ENCODE results near the gene TUBA3D. TPM values are rescaled to one million over a fixed set of nuclear protein-coding genes. Genes with fewer than 3 reads are reported as not detected.
"Not testable (repeated sequence)": the region's sequence is repeated elsewhere in the genome, so short reads cannot be mapped to it uniquely, and the experiment has no call there.

TUBA3D gene
- total RNA-seq, 1 donor from 2014 or later, result not detected

DNA sequence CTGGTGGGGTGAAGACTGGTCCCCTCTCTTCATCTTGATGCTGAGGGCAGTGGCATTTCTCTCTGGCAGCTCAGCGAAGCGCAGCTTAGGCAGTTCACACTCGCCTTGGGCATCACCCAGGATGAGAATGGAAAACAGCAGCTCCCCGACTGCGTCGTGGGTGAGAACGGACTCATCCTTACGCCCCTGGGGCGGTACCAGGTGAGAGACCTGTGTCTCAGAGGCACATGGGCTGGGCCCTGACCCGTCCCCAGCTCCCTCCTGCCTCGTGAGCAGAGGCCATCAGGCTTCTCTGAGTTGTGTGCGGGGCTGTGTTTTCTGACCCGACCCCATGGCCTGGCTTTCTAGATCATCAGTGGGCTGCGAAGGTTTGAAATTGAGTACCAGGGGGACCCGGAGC lies 43.5 kb downstream of the TUBA3D start:
- no peak overlapping the region for H3K9ac ChIP-seq
- H3K4me3 ChIP-seq, result no peak overlapping the region
- no peaks in the 10 kb centered on the region for H3F3A ChIP-seq (ENCODE audit: low read depth)
- no peak overlapping the region for H3K4me2 ChIP-seq
- no peaks in the 10 kb centered on the region for H3K9me3 ChIP-seq (ENCODE audit: low read depth)
- Mint-ChIP-seq H3K27ac (no peak overlapping the region), H3K27me3 (ENCODE audit: insufficient read depth, low read depth) (no peaks in the 10 kb centered on the region), H3K9me3 (no peaks in the 10 kb centered on the region), H3K4me1 (no peaks in the 10 kb centered on the region), H3K36me3 (peaks cover 4% of the 10 kb centered on the region), H3K4me3 (no peak overlapping the region)
- H3K27me3 ChIP-seq, result no peaks in the 10 kb centered on the region
- H3K79me2 ChIP-seq (ENCODE audit: low read depth), result no peaks in the 10 kb centered on the region
- H4K20me1 ChIP-seq (ENCODE audit: low read depth), result no peaks in the 10 kb centered on the region
- H3K36me3 ChIP-seq, result no peaks in the 10 kb centered on the region
- H3K4me1 ChIP-seq, result no peaks in the 10 kb centered on the region
- TF ChIP-seq EZH2 (IDR thresholded peaks at IDR 0.05) (no peak), EZH2phosphoT487 (IDR thresholded peaks at IDR 0.05) (no peak)
- TF ChIP-seq, protein P1, sequence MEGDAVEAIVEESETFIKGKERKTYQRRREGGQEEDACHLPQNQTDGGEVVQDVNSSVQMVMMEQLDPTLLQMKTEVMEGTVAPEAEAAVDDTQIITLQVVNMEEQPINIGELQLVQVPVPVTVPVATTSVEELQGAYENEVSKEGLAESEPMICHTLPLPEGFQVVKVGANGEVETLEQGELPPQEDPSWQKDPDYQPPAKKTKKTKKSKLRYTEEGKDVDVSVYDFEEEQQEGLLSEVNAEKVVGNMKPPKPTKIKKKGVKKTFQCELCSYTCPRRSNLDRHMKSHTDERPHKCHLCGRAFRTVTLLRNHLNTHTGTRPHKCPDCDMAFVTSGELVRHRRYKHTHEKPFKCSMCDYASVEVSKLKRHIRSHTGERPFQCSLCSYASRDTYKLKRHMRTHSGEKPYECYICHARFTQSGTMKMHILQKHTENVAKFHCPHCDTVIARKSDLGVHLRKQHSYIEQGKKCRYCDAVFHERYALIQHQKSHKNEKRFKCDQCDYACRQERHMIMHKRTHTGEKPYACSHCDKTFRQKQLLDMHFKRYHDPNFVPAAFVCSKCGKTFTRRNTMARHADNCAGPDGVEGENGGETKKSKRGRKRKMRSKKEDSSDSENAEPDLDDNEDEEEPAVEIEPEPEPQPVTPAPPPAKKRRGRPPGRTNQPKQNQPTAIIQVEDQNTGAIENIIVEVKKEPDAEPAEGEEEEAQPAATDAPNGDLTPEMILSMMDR (IDR thresholded peaks at IDR 0.05), result no peak
- H3K27ac ChIP-seq, result no peak overlapping the region
- no peak for DNase-seq (ENCODE audit: low spot score)
- H2AFZ ChIP-seq (replicated peaks), result no peak overlapping the region

DNA sequence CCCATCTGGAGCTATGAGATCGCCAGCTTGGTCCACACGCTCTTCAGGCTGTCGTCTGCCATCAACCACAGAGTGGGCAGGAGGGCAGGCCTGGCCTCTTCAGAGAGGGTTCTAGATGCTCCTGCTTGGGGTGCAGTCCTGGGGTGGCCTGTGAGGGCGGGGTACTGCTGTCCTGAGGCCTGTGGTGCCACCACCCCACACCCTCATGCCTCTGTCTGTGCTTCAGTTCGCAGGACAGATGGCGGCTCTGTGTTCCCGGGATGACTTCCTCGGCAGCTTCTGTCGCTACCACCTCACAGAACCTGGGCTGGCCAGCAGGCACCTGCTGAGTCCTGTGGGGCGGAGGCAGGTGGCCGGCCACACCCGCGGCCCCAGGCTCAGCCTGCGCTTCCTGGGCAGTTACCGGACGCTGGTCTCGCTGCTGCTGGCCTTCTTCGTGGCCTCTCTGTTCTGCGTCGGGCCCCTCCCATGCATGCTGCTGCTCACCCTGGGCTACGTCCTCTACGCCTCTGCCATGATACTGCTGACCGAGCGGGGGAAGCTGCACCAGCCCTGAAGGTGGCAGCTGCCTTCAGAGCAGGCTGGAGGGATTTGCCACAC lies 44.1 kb downstream of the TUBA3D start:
- not testable (repeated sequence) for H3K36me3 ChIP-seq; H3F3A ChIP-seq (ENCODE audit: low read depth); H3K9me3 ChIP-seq (ENCODE audit: low read depth); H3K4me3 ChIP-seq; H3K4me3 Mint-ChIP-seq; H3K79me2 ChIP-seq (ENCODE audit: low read depth); H3K27me3 Mint-ChIP-seq (ENCODE audit: insufficient read depth, low read depth); H4K20me1 ChIP-seq (ENCODE audit: low read depth); H3K4me1 Mint-ChIP-seq; H3K9ac ChIP-seq; H2AFZ ChIP-seq (replicated peaks); H3K4me2 ChIP-seq; H3K36me3 Mint-ChIP-seq; H3K9me3 Mint-ChIP-seq; H3K27ac ChIP-seq; H3K27ac Mint-ChIP-seq; H3K27me3 ChIP-seq; H3K4me1 ChIP-seq; DNase-seq (ENCODE audit: low spot score)

GRCh38 chr2:131520526-131520925 lies 44.6 kb downstream of the TUBA3D start:
- Histone ChIP-seq H3K4me1 (no peaks in the 10 kb centered on the region), H3F3A (ENCODE audit: low read depth) (no peaks in the 10 kb centered on the region), H3K9me3 (ENCODE audit: low read depth) (no peaks in the 10 kb centered on the region), H3K4me2 (no peak overlapping the region), H3K27me3 (no peaks in the 10 kb centered on the region), H3K79me2 (ENCODE audit: low read depth) (no peaks in the 10 kb centered on the region), H3K36me3 (no peaks in the 10 kb centered on the region), H2AFZ (replicated peaks) (no peak overlapping the region), H3K9ac (no peak overlapping the region), H4K20me1 (ENCODE audit: low read depth) (no peaks in the 10 kb centered on the region), H3K27ac (no peak overlapping the region), H3K4me3 (no peak overlapping the region)
- Mint-ChIP-seq H3K4me1 (no peaks in the 10 kb centered on the region), H3K27me3 (ENCODE audit: insufficient read depth, low read depth) (no peaks in the 10 kb centered on the region), H3K9me3 (no peaks in the 10 kb centered on the region), H3K4me3 (no peak overlapping the region), H3K27ac (no peak overlapping the region), H3K36me3 (peaks cover 4% of the 10 kb centered on the region)
- TF ChIP-seq, protein P1 (IDR thresholded peaks at IDR 0.05), result no peak
- DNase-seq (ENCODE audit: low spot score), result no peak

GRCh38 chr2:131521524-131521923 lies 45.6 kb downstream of the TUBA3D start:
- H3K4me1 Mint-ChIP-seq; H3K27ac Mint-ChIP-seq; H3F3A ChIP-seq (ENCODE audit: low read depth); H3K9me3 Mint-ChIP-seq; H3K9ac ChIP-seq; H3K4me2 ChIP-seq; H3K27me3 ChIP-seq; H3K27ac ChIP-seq; H3K36me3 Mint-ChIP-seq; H2AFZ ChIP-seq (replicated peaks); H3K4me1 ChIP-seq; H3K4me3 Mint-ChIP-seq; H4K20me1 ChIP-seq (ENCODE audit: low read depth); H3K36me3 ChIP-seq; DNase-seq (ENCODE audit: low spot score); H3K4me3 ChIP-seq; H3K9me3 ChIP-seq (ENCODE audit: low read depth); H3K79me2 ChIP-seq (ENCODE audit: low read depth); H3K27me3 Mint-ChIP-seq (ENCODE audit: insufficient read depth, low read depth): not testable (repeated sequence)
